Tibial artery (tissue), 4 donors: ENCODE measurements around the gene HMG20A.

Source experiments
- DNase-seq, 2 donors: peaks; one replicate each; pipeline ENCODE4 v3.0.0-alpha.2; 2019
- H3K27ac ChIP-seq, 2 donors: fragments of 200-600 bp; sonication (generic) in 1 of 2; 1 replicate in 1 of 2; 2 replicates in 1 of 2; pipeline ENCODE4 v1.5.1; 2018 to 2019; ENCODE audit warnings: mild to moderate bottlenecking in 1 of 2
- H3K27me3 ChIP-seq, 2 donors: fragments of 200-600 bp; sonication (generic) in 1 of 2; one replicate each; pipeline versions ENCODE4 v1.5.1 to v1.6.0; 2016 to 2019
- H3K36me3 ChIP-seq, 3 donors: fragments of 200-600 bp; sonication (generic) in 2 of 3; one replicate each; pipeline ENCODE4 v1.5.1; 2016 to 2019; ENCODE audit warnings: mild to moderate bottlenecking in 2 of 3
- H3K4me1 ChIP-seq, 4 donors: fragments of 200-600 bp; sonication (generic) in 2 of 4; 1 replicate in 3 of 4; 2 replicates in 1 of 4; pipeline ENCODE4 v1.5.1; 2016 to 2019
- H3K4me3 ChIP-seq, 2 donors: fragments of 200-600 bp; sonication (generic) in 1 of 2; 1 replicate in 1 of 2; 2 replicates in 1 of 2; pipeline ENCODE4 v1.5.1; 2018 to 2019; ENCODE audit warnings: mild to moderate bottlenecking in 2 of 2
- H3K9me3 ChIP-seq, 3 donors: fragments of 200-600 bp; sonication (generic) in 1 of 3; one replicate each; pipeline ENCODE4 v1.5.1; 2016 to 2019
- CTCF ChIP-seq, 2 experiments: fragments of 200-600 bp in 1 of 2; fragments of 450-650 bp in 1 of 2; IDR thresholded peaks; one replicate each; pipeline ENCODE4 v1.5.1; 2017 to 2019; ENCODE audit warnings: antibody characterized with exemption in 2 of 2, mild to moderate bottlenecking in 1 of 2, moderate library complexity in 1 of 2
- intact Hi-C: fragments of 100-400 bp; cut with DNase I; formaldehyde crosslinking; loops from one replicate; pipeline ENCODE4 v1.15.0; 2023; ENCODE audit warnings: low total_unique reads

Gene HMG20A

GRCh38 chr15:77496715-77497109, 76.0 kb downstream of the HMG20A start:
- Histone ChIP-seq H3K27me3 (no peaks in the 10 kb centered on the region), H3K9me3 (no peaks in the 10 kb centered on the region), H3K36me3 (no peaks in the 10 kb centered on the region), H3K4me3 (peak overlapping the region; percentile 6 to 29), H3K4me1 (peaks cover 6 to 56% (median 49%) of the 10 kb centered on the region in 4 donors), H3K27ac (peak overlapping the region; percentile 72 to 82)
- peak; percentile 91 to 93 for DNase-seq
- intact Hi-C loops: loop anchor here (2.0 to 10.0 kb wide), 4 partner anchors 46 to 378 kb away; partner anchors contain the start of genes HMG20A and PEAK1
- peak; percentile 89 for TF ChIP-seq CTCF (IDR thresholded peaks at IDR 0.05)

GRCh38 chr15:77497110-77497737, 76.5 kb downstream of the HMG20A start:
- intact Hi-C loops: loop anchor here (2.0 to 10.0 kb wide), 4 partner anchors 45 to 378 kb away; partner anchors contain the start of genes HMG20A and PEAK1
- Histone ChIP-seq H3K27me3 (no peaks in the 10 kb centered on the region), H3K9me3 (no peaks in the 10 kb centered on the region), H3K4me3 (peak overlapping the region; percentile 6 to 29), H3K4me1 (peaks cover 6 to 56% (median 49%) of the 10 kb centered on the region in 4 donors), H3K36me3 (no peaks in the 10 kb centered on the region), H3K27ac (peak overlapping the region; percentile 72 to 82)
- TF ChIP-seq CTCF (IDR thresholded peaks at IDR 0.05): no peak
- DNase-seq: peak in 1 of 2 donors; percentile 86

- intact Hi-C loops: loop anchor here (2.0 to 10.0 kb wide), 4 partner anchors 44 to 379 kb away; partner anchors contain the start of genes HMG20A and PEAK1
- Histone ChIP-seq H3K27me3 (no peaks in the 10 kb centered on the region), H3K4me1 (peaks cover 6 to 56% (median 49%) of the 10 kb centered on the region in 4 donors), H3K36me3 (no peaks in the 10 kb centered on the region), H3K4me3 (no peak overlapping the region), H3K9me3 (no peaks in the 10 kb centered on the region), H3K27ac (peak overlapping the region; percentile 72 to 82)
- peak in 1 of 2 donors; percentile 46 for DNase-seq
- no peak for TF ChIP-seq CTCF (IDR thresholded peaks at IDR 0.05)
Observed at GRCh38 chr15:77497942-77498361, 77.3 kb downstream of the HMG20A start.

- Histone ChIP-seq H3K9me3 (no peaks in the 10 kb centered on the region), H3K27me3 (no peaks in the 10 kb centered on the region), H3K4me3 (no peak overlapping the region), H3K4me1 (peaks cover 6 to 52% (median 47%) of the 10 kb centered on the region in 4 donors), H3K36me3 (no peaks in the 10 kb centered on the region), H3K27ac (peak overlapping the region in 1 of 2 donors; percentile 82)
- TF ChIP-seq CTCF (IDR thresholded peaks at IDR 0.05): no peak
- intact Hi-C loops: loop anchor here (5.0 to 10.0 kb wide), 3 partner anchors 43 to 304 kb away; partner anchors contain the start of genes HMG20A and PEAK1
- peak in 1 of 2 donors; percentile 11 for DNase-seq
Observed at GRCh38 chr15:77499087-77499760, 78.5 kb downstream of the HMG20A start.

GRCh38 chr15:77500989-77501388, 80.3 kb downstream of the HMG20A start:
- no peaks in the 10 kb centered on the region for H3K9me3 ChIP-seq
- no peak overlapping the region for H3K27ac ChIP-seq
- no peaks in the 10 kb centered on the region for H3K27me3 ChIP-seq
- H3K36me3 ChIP-seq: no peaks in the 10 kb centered on the region
- H3K4me3 ChIP-seq: no peak overlapping the region
- TF ChIP-seq CTCF (IDR thresholded peaks at IDR 0.05): no peak
- no peak for DNase-seq
- intact Hi-C loops: no loop called here
- peaks cover 6 to 40% (median 30%) of the 10 kb centered on the region in 4 donors for H3K4me1 ChIP-seq
